SK-N-MC (cell line): ENCODE results near the gene CLCN4.

Source experiments
- DNase-seq: peaks from one replicate; pipeline ENCODE4 v3.0.0-alpha.2; 2011; ENCODE audit warnings: low read depth, low spot score
- H3K27ac ChIP-seq: fragments of 200-600 bp; sonication (generic); 2 replicates; pipeline ENCODE4 v1.5.1; 2016; ENCODE audit warnings: mixed run types
- H3K36me3 ChIP-seq: fragments of 200-600 bp; sonication (generic); 2 replicates; pipeline ENCODE4 v1.6.1; 2017; ENCODE audit warnings: antibody characterized with exemption, low read length, mixed read lengths; ENCODE audit not compliant: insufficient read depth
- H3K4me3 ChIP-seq: fragments of 200-600 bp; sonication (generic); 2 replicates; pipeline ENCODE4 v1.5.1; 2016
- H3K9ac ChIP-seq: fragments of 200-600 bp; sonication (generic); 2 replicates; pipeline ENCODE4 v1.8.0; 2017; ENCODE audit warnings: mixed run types, mixed read lengths; ENCODE audit not compliant: insufficient read length
- H3K9me3 ChIP-seq: fragments of 200-600 bp; sonication (generic); 2 replicates; pipeline ENCODE4 v1.6.1; 2017; ENCODE audit warnings: low read depth, mild to moderate bottlenecking, antibody characterized with exemption, low read length, moderate library complexity, mixed read lengths
- EZH2 ChIP-seq: fragments of 200-600 bp; sonication (generic); IDR thresholded peaks from one replicate; pipeline ENCODE4 v1.6.1; 2017; ENCODE audit warnings: antibody characterized with exemption
- FOXP2 ChIP-seq: optimal IDR thresholded peaks from 2 replicates; pipeline ENCODE3; 2011; ENCODE audit warnings: mild to moderate bottlenecking, moderate library complexity; ENCODE audit not compliant: insufficient read depth; ENCODE audit errors: extremely low read length, control extremely low read depth
- POLR2AphosphoS5 ChIP-seq: IDR thresholded peaks from 2 replicates; pipeline ENCODE4 v1.6.1; 2012; ENCODE audit warnings: mild to moderate bottlenecking, low read depth, low read length, borderline replicate concordance

Gene CLCN4

DNA sequence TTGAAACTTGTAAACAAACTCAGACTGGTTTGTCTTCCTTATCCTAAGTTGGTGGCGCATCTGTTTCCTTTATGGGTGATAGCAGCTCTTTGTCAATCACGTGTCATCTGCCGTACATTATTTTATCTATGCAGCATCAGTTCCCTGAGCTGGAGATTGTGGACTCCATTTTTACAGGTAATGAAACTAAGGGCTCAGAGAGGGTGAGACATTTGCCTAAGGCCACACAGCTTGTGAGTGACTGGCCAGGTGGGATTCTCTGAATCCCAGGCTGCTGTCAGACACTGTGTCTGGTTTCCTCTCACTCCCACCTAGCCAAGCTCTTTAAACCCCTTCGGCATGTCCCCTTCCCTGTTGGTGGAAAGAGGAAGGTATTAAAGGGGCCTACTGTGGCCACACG is 41.7 kb upstream of the CLCN4 start:
- Histone ChIP-seq H3K9me3 (peaks cover 4% of the 10 kb centered on the region; the same call in 1 of the 2 replicates), H3K36me3 (peaks cover 36% of the 10 kb centered on the region), H3K4me3 (no peak overlapping the region), H3K9ac (no peak overlapping the region), H3K27ac (no peak overlapping the region)
- no peak for DNase-seq
- TF ChIP-seq FOXP2 (no peak), EZH2 (no peak), POLR2AphosphoS5 (no peak)

DNA sequence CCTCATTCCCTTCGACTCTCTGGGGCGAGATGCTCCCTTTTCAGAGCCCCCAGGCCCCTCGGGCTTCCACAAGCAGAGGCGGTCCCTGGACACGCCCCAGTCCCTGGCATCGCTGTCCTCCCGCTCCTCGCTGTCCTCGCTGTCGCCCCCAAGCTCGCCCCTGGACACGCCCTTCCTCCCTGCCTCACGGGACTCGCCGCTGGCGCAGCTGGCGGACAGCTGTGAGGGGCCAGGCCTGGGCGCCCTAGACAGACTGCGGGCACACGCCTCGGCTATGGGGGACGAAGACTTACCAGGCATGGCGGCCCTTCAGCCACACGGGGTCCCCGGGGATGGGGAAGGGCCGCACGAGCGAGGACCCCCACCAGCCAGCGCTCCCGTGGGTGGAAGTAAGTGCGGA is 39.5 kb upstream of the CLCN4 start:
- Histone ChIP-seq H3K27ac (no peak overlapping the region), H3K36me3 (peaks cover 55% of the 10 kb centered on the region), H3K9me3 (peaks cover 4% of the 10 kb centered on the region; the same call in 1 of the 2 replicates), H3K9ac (no peak overlapping the region), H3K4me3 (no peak overlapping the region)
- no peak for DNase-seq
- no peak for TF ChIP-seq POLR2AphosphoS5

DNA sequence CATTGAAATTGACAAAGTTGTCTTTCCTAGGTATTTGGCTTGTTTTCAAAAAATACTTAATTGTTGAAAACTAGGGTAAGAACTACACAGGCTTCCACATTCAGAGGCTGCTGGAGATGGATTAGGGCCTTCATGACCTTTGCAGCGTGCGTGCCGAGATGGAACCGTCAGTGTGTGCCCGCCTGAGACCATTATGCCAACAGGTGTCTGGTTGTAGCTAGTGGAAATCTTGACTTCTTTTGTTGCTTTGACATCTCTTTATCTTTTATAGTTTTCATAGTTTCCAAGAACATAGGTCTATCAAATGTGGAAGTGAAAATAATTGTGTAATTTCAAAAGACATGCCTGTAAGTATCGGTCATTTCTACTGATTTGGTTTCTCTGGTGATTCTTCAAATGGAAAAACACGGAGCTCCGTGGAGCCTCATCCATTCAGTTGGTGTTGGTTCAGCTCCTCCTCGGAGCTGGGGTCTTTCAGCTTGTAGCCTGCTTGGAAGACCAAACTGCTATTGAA is 38.9 kb upstream of the CLCN4 start:
- H3K4me3 ChIP-seq, result no peak overlapping the region
- peaks cover 4% of the 10 kb centered on the region; the same call in 1 of the 2 replicates for H3K9me3 ChIP-seq
- H3K36me3 ChIP-seq, result peaks cover 59% of the 10 kb centered on the region

DNA sequence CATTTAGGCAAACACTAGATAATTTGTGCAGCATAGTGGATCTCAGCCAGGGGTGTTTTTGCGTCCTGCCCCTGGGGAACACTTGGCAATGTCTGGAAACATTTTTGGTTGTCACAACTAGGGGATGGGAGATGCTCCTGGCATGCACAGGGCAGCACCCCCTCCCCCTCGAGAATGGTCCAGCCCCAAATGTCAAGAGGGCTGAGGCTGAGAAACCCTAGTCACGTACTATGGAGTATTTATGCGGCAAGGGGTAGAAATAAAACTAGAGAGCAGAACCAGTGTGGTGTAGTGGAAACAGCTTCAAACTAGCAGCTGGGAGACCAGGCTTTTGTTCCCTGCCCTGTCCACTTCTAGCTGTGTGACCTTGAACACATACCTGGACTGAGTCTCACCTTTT is 38.2 kb upstream of the CLCN4 start:
- Histone ChIP-seq H3K27ac (no peak overlapping the region), H3K9ac (no peak overlapping the region), H3K9me3 (peaks cover 4% of the 10 kb centered on the region; the same call in 1 of the 2 replicates), H3K36me3 (peaks cover 59% of the 10 kb centered on the region), H3K4me3 (no peak overlapping the region)
- TF ChIP-seq POLR2AphosphoS5 (no peak), FOXP2 (no peak)
- no peak for DNase-seq

More for the DNA sequence above, 38.9 kb upstream of the CLCN4 start:
- Histone ChIP-seq H3K9ac (no peak overlapping the region), H3K27ac (no peak overlapping the region)
- no peak for DNase-seq
- TF ChIP-seq POLR2AphosphoS5, result no peak
- TF ChIP-seq FOXP2, result no peak
- no peak for TF ChIP-seq EZH2

DNA sequence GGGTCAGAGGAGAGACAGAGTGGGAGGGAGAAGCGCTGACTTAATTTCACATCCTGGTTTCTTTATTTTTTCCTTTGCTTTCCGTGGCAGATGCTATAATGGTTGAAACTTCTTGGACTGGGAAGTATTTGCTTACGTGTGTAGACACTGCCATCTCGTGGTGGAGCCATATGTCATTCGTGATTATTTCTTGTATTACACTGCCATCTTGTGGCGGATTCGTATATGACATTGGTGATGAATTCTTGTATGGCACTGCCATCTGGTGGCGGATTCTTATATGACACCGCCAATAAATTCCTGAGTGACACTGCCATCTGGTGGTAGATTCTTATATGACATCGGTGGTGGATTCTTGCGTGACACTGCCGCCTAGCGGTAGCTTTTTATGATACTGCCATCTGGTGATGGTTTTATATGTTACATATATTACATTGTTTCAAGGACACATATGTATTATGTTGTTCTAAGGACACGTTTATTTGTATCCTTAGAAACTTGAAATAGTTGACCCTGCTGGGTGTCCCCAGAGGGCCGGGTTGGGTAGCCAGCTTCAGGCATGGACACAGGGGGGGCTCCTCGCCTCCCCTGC is 37.3 kb upstream of the CLCN4 start:
- DNase-seq, result peak; percentile 89
- H3K9me3 ChIP-seq, result peaks cover 4% of the 10 kb centered on the region; the same call in 1 of the 2 replicates
- TF ChIP-seq EZH2 (no peak), POLR2AphosphoS5 (peak; percentile 77; the same call in 1 of the 2 replicates)
- no peak overlapping the region for H3K4me3 ChIP-seq
- H3K9ac ChIP-seq, result no peak overlapping the region
- peaks cover 63% of the 10 kb centered on the region for H3K36me3 ChIP-seq
- no peak overlapping the region for H3K27ac ChIP-seq

DNA sequence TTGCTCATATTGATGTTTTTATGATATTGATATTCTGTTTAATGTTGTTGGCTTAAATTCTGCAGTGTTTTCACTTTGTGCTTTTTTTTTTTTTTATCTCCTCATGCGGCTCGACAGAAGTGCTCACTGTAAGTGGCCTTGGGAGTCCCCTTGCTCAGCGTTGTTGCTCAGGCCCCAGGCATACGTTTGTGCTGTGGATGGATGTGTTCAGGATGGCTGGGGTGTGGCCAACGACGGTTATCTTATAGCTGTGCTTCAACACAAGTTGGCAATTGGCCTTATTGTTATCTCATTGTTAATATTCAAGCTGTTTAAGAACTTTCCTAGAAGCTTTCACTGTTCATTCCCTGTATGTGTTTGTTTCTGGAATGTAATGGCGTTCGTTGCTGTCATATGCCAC is 36.4 kb upstream of the CLCN4 start:
- Histone ChIP-seq H3K27ac (no peak overlapping the region), H3K9me3 (peaks cover 4% of the 10 kb centered on the region; the same call in 1 of the 2 replicates), H3K4me3 (no peak overlapping the region)

DNA sequence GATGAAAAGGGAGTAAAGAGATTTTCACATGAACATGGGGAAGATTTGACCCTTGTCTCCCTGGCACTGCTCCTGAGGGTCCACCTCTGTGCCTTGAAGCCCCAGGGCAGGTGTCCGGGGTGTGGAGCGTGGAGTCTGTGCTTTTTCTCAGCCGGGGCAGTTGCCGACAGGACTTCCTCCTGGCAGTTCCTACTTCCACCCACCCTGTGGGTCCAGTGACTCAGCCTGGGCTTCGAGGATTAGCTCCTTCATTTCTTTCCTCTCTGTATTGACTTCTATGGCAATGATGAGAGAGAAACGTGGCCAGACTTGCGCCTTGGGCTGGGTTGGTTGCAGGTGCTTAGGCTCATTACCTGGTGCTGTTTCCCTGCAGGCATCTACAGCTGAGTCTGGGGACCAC is 35.9 kb upstream of the CLCN4 start:
- Histone ChIP-seq H3K9me3 (peaks cover 4% of the 10 kb centered on the region; the same call in 1 of the 2 replicates), H3K36me3 (peaks cover 63% of the 10 kb centered on the region), H3K27ac (no peak overlapping the region), H3K9ac (no peak overlapping the region), H3K4me3 (no peak overlapping the region)
- DNase-seq, result no peak
- TF ChIP-seq POLR2AphosphoS5, result no peak
- TF ChIP-seq FOXP2, result no peak
- TF ChIP-seq EZH2, result no peak

More for the DNA sequence above, 36.4 kb upstream of the CLCN4 start:
- TF ChIP-seq POLR2AphosphoS5 (no peak), EZH2 (no peak), FOXP2 (no peak)
- H3K9ac ChIP-seq, result no peak overlapping the region
- peaks cover 63% of the 10 kb centered on the region for H3K36me3 ChIP-seq
- DNase-seq, result no peak

DNA sequence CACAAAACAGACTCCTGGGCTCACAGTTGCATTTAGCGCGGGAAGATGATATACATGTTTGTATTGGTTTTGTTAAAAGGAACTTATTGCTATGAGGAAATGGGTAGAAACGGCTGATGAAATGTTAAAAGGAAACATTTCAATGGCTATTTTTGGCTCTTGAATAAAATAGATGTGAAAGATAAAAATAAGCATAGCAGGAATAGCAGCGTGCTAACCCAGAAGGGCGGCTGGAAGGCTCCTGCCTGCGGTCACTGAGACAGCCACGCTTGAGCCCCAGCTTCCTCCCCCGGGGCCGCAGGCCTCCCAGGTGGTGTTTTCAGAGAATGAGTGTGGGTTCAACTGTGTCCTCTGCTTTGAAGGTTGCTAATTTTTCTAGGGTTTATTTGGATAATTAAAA is 35.0 kb upstream of the CLCN4 start:
- H3K4me3 ChIP-seq, result no peak overlapping the region
- DNase-seq, result no peak
- peaks cover 4% of the 10 kb centered on the region; the same call in 1 of the 2 replicates for H3K9me3 ChIP-seq
- no peak overlapping the region for H3K9ac ChIP-seq
- peaks cover 55% of the 10 kb centered on the region for H3K36me3 ChIP-seq
- TF ChIP-seq EZH2 (no peak), POLR2AphosphoS5 (no peak), FOXP2 (no peak)
- H3K27ac ChIP-seq, result no peak overlapping the region
